ENCODE data around the gene COX20. TPM values are rescaled to one million over a fixed set of nuclear protein-coding genes. Genes with fewer than 3 reads are reported as not detected.

The COX20 gene
- total and polyA plus RNA-seq, 2 of the 8 experiments (the other 6 are each of a cell fraction or from before 2014, with no cell fraction given): 17.5 to 28.8 TPM

DNA sequence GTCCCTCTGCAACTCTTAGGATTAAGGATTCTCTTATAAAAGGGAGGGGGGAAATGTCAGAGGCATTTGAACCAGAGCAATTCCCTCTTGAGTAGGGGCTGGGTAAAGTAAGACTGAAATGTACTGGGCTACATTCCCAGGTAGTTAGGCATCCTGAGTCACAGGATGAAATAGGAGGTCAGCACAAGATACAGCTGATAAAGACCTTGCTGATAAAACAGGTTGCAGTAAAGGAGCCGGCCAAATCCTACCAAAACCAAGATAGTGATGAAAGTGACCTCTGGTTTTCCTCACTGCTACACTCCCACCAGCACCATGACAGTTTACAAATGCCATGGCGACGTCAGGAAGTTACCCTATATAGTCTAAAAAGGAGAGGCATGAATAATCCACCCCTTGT is 14.3 kb upstream of the COX20 start (continued):
- TF ChIP-seq TAF1 (IDR thresholded peaks at IDR 0.05; ENCODE audit: low read depth, low read length): no peak
- no peak for TF ChIP-seq BRCA1 (IDR thresholded peaks at IDR 0.05; ENCODE audit: low read depth, low read length)
- TF ChIP-seq, protein P1, sequence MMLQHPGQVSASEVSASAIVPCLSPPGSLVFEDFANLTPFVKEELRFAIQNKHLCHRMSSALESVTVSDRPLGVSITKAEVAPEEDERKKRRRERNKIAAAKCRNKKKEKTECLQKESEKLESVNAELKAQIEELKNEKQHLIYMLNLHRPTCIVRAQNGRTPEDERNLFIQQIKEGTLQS (IDR thresholded peaks at IDR 0.05; ENCODE audit: insufficient read depth, low read depth, low read length): no peak

All from H1 (cell line).